ENCODE data around the gene CCDC146.
A peak's percentile ranks its signal among the peaks of the same experiment; 100 is the strongest.

DNA sequence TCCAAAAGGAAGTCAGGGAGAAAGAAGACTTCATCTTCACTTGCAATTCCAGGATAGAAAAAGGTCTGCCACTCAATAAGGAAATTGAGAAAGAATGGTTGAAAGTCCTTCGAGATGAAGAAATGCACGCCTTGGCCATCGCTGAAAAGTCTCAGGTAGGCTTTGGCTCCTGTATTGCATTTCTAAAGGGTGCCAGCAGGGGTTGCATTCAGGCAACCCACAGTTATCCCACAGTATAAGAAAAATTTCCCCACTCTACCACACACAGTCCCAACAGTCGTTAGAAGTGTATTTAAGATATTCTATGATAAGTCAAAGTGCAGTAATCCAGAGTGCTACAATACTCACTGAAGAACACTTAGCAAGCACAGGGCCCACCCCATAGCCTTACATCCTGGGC is 170.6 kb downstream of the CCDC146 start:
- TF ChIP-seq, protein P1, sequence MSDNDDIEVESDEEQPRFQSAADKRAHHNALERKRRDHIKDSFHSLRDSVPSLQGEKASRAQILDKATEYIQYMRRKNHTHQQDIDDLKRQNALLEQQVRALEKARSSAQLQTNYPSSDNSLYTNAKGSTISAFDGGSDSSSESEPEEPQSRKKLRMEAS (IDR thresholded peaks at IDR 0.05; ENCODE audit: low read depth, low read length) = no peak
- TF ChIP-seq, protein P2, sequence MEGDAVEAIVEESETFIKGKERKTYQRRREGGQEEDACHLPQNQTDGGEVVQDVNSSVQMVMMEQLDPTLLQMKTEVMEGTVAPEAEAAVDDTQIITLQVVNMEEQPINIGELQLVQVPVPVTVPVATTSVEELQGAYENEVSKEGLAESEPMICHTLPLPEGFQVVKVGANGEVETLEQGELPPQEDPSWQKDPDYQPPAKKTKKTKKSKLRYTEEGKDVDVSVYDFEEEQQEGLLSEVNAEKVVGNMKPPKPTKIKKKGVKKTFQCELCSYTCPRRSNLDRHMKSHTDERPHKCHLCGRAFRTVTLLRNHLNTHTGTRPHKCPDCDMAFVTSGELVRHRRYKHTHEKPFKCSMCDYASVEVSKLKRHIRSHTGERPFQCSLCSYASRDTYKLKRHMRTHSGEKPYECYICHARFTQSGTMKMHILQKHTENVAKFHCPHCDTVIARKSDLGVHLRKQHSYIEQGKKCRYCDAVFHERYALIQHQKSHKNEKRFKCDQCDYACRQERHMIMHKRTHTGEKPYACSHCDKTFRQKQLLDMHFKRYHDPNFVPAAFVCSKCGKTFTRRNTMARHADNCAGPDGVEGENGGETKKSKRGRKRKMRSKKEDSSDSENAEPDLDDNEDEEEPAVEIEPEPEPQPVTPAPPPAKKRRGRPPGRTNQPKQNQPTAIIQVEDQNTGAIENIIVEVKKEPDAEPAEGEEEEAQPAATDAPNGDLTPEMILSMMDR (IDR thresholded peaks at IDR 0.05; ENCODE audit: low read depth, low read length) = peak; percentile 15
- TF ChIP-seq POLR2A (IDR thresholded peaks at IDR 0.05; ENCODE audit: extremely low read depth, insufficient read length) = no peak
